SK-N-SH (cell line): ENCODE data around the gene IL2RA. TPM values are rescaled to one million over a fixed set of nuclear protein-coding genes. Genes with fewer than 3 reads are reported as not detected.

Experiments used
- CTCF ChIA-PET: fragments of 300-600, 350-600 bp; formaldehyde crosslinking; extraction: SDS; loops from one replicate; lab custom pipeline; 2021; lab: Yijun Ruan, JAX
- POLR2A ChIA-PET: fragments of 350-600 bp; sonication (Branson Sonifier 250); formaldehyde crosslinking; extraction: SDS; loops from one replicate; lab custom pipeline; 2020; ENCODE audit warnings: antibody characterized with exemption, inconsistent platforms; lab: Yijun Ruan, JAX
- DNase-seq: peaks from one replicate; pipeline ENCODE4 v3.0.0; 2012
- H2AFZ ChIP-seq: fragments of 200-600 bp; sonication (generic); 2 replicates; pipeline ENCODE4 v1.8.1; 2016; ENCODE audit warnings: antibody characterized with exemption, mild to moderate bottlenecking, low read depth
- H3F3A ChIP-seq: fragments of 200-600 bp; sonication (generic); replicated peaks from 2 replicates; pipeline ENCODE3; 2016; ENCODE audit warnings: antibody characterized with exemption, mild to moderate bottlenecking; ENCODE audit not compliant: insufficient read depth
- H3K27ac ChIP-seq, 2 experiments: fragments of 200-500 bp in 1 of 2; fragments of 200-600 bp in 1 of 2; sonication (Bioruptor generic) in 1 of 2; sonication (generic), shearing (Covaris generic) in 1 of 2; 2 replicates each; pipeline versions ENCODE4 v1.5.1 to v1.6.1; 2014 to 2016; ENCODE audit warnings: low read depth in 2 of 2, inconsistent platforms in 1 of 2, low read length in 1 of 2, mild to moderate bottlenecking in 1 of 2, mixed read lengths in 1 of 2
- H3K27me3 ChIP-seq: fragments of 200-600 bp; sonication (generic), shearing (Covaris generic); 2 replicates; pipeline ENCODE4 v1.6.1; 2016; ENCODE audit warnings: mixed run types; ENCODE audit not compliant: insufficient read depth
- H3K36me3 ChIP-seq, 2 experiments: fragments of 200-500 bp in 1 of 2; fragments of 200-600 bp in 1 of 2; sonication (Bioruptor generic) in 1 of 2; sonication (generic) in 1 of 2; replicated peaks in 1 of 2; 2 replicates each; pipeline versions ENCODE3 to v1.5.1; 2014 to 2016; ENCODE audit warnings: low read length in 1 of 2, mild to moderate bottlenecking in 1 of 2; ENCODE audit not compliant: insufficient read depth in 2 of 2, control insufficient read depth in 1 of 2
- H3K4me1 ChIP-seq, 2 experiments: fragments of 200-500 bp in 1 of 2; fragments of 200-600 bp in 1 of 2; sonication (Bioruptor generic) in 1 of 2; sonication (generic), shearing (Covaris generic) in 1 of 2; 2 replicates each; pipeline versions ENCODE4 v1.5.1 to v1.6.1; 2014 to 2016; ENCODE audit warnings: low read depth in 1 of 2, low read length in 1 of 2, mixed run types in 1 of 2; ENCODE audit not compliant: insufficient read depth in 2 of 2, control insufficient read depth in 1 of 2
- H3K4me2 ChIP-seq: fragments of 200-600 bp; sonication (generic), shearing (Covaris generic); 2 replicates; pipeline ENCODE4 v1.6.1; 2017; ENCODE audit warnings: mixed run types
- H3K4me3 ChIP-seq, 2 experiments: fragments of 200-500 bp in 1 of 2; fragments of 200-600 bp in 1 of 2; sonication (Bioruptor generic) in 1 of 2; sonication (generic), shearing (Covaris generic) in 1 of 2; 2 replicates each; pipeline versions ENCODE4 v1.5.1 to v1.8.1; 2014 to 2016; ENCODE audit warnings: low read depth in 2 of 2, inconsistent platforms in 1 of 2, low read length in 1 of 2, mild to moderate bottlenecking in 1 of 2, mixed read lengths in 1 of 2, moderate library complexity in 1 of 2
- H3K79me2 ChIP-seq: fragments of 200-600 bp; sonication (generic); 2 replicates; pipeline ENCODE4 v1.8.1; 2017; ENCODE audit warnings: mild to moderate bottlenecking; ENCODE audit not compliant: insufficient read depth
- H3K9ac ChIP-seq: fragments of 200-600 bp; sonication (generic); 2 replicates; pipeline ENCODE4 v1.6.1; 2017; ENCODE audit warnings: mixed run types
- H3K9me2 ChIP-seq: fragments of 200-600 bp; sonication (generic); 2 replicates; pipeline ENCODE4 v1.6.1; 2017; ENCODE audit warnings: mixed run types
- H3K9me3 ChIP-seq: fragments of 200-600 bp; sonication (generic); 2 replicates; pipeline ENCODE4 v1.6.1; 2017; ENCODE audit warnings: mixed run types, mild to moderate bottlenecking, moderate library complexity
- H4K20me1 ChIP-seq: fragments of 200-600 bp; sonication (generic); 2 replicates; pipeline ENCODE4 v1.6.1; 2017; ENCODE audit warnings: mild to moderate bottlenecking, mixed run types; ENCODE audit not compliant: insufficient read depth
- CTCF ChIP-seq: fragments of 200-600 bp; sonication (generic); IDR thresholded peaks from 2 replicates; pipeline ENCODE4 v1.6.1; 2017; ENCODE audit warnings: antibody characterized with exemption, mild to moderate bottlenecking, moderate library complexity
- ELF1 ChIP-seq: IDR thresholded peaks from 2 replicates; pipeline ENCODE4 v1.4.0; 2012
- EP300 ChIP-seq, 2 experiments: IDR thresholded peaks; 2 replicates each; pipeline versions ENCODE4 v1.4.0 to v1.6.1; 2012; ENCODE audit warnings: borderline replicate concordance in 1 of 2, low read depth in 1 of 2, low read length in 1 of 2
- EZH2phosphoT487 ChIP-seq: fragments of 200-600 bp; sonication (generic); IDR thresholded peaks from 2 replicates; pipeline ENCODE4 v1.6.1; 2017; ENCODE audit warnings: low read depth, mixed run types, mild to moderate bottlenecking, antibody characterized with exemption, moderate library complexity, borderline replicate concordance
- FOSL2 ChIP-seq: IDR thresholded peaks from 2 replicates; pipeline ENCODE4 v1.4.0; 2012; ENCODE audit warnings: low read depth, mild to moderate bottlenecking, moderate library complexity, borderline replicate concordance
- FOXJ3 ChIP-seq: sonication (generic); formaldehyde crosslinking; IDR thresholded peaks from 2 replicates; pipeline ENCODE4 v1.5.1; 2020; ENCODE audit warnings: mild to moderate bottlenecking, missing genetic modification reagents
- GABPA ChIP-seq: IDR thresholded peaks from 2 replicates; pipeline ENCODE4 v1.4.0; 2012; ENCODE audit warnings: low read depth, mild to moderate bottlenecking
- GATA2 ChIP-seq: sonication (generic); formaldehyde crosslinking; IDR thresholded peaks from 2 replicates; pipeline ENCODE4 v1.5.0; 2020; ENCODE audit warnings: mild to moderate bottlenecking, missing genetic modification reagents
- IRF3 ChIP-seq: fragments of 150-350 bp; IDR thresholded peaks from 2 replicates; pipeline ENCODE4 v1.6.1; 2016; ENCODE audit warnings: mild to moderate bottlenecking, low read depth, low read length
- JUND ChIP-seq: IDR thresholded peaks from 2 replicates; pipeline ENCODE4 v1.4.0; 2012
- MXI1 ChIP-seq: IDR thresholded peaks from 2 replicates; pipeline ENCODE4 v1.6.1; 2012; ENCODE audit warnings: mild to moderate bottlenecking, low read depth, low read length, improper control_type of control experiment
- NRF1 ChIP-seq: IDR thresholded peaks from 2 replicates; pipeline ENCODE4 v1.6.1; 2012; ENCODE audit warnings: low read depth, mild to moderate bottlenecking, low read length
- REST ChIP-seq: IDR thresholded peaks from 2 replicates; pipeline ENCODE4 v1.6.1; 2012; ENCODE audit warnings: mild to moderate bottlenecking, low read depth, low read length, moderate library complexity
- RXRA ChIP-seq: IDR thresholded peaks from 2 replicates; pipeline ENCODE4 v1.4.0; 2012; ENCODE audit warnings: low read depth, mild to moderate bottlenecking, borderline replicate concordance
- TAF1 ChIP-seq: IDR thresholded peaks from 2 replicates; pipeline ENCODE4 v1.6.1; 2012; ENCODE audit warnings: low read depth, mild to moderate bottlenecking, low read length, moderate library complexity, borderline replicate concordance
- TCF12 ChIP-seq: IDR thresholded peaks from 2 replicates; pipeline ENCODE4 v1.4.0; 2012
- TEAD4 ChIP-seq: IDR thresholded peaks from 2 replicates; pipeline ENCODE4 v1.4.0; 2012; ENCODE audit warnings: mild to moderate bottlenecking, borderline replicate concordance; ENCODE audit not compliant: insufficient read depth
- ZBTB33 ChIP-seq: IDR thresholded peaks from 2 replicates; pipeline ENCODE4 v1.4.0; 2012; ENCODE audit warnings: low read depth, borderline replicate concordance
- WGBS: methylation state at CpG from one replicate; pipeline ENCODE4 v1.1.6; 2017; ENCODE audit warnings: low lambda C conversion rate; 5-methylcytosine and 5-hydroxymethylcytosine counted together
- polyA plus RNA-seq, 3 experiments: library from polyadenylated mRNA; depleted of rRNA; stranded (reverse); fragments of >200 nt; gene quantifications; 2 replicates each; pipeline ENCODE4 v1.2.3, GENCODE V29; 2012

The IL2RA gene
- polyA plus RNA-seq, 1 of the 3 experiments (the other 2 are of a cell fraction), result not detected

GRCh38 chr10:6045314-6045848 is 16.8 kb downstream of the IL2RA start:
- Histone ChIP-seq H3K79me2 (no peaks in the 10 kb centered on the region), H3F3A (no peaks in the 10 kb centered on the region), H3K4me3 (no peak overlapping the region), H3K27me3 (peaks cover 48% of the 10 kb centered on the region; the same call in 1 of the 2 replicates), H3K9me2 (no peaks in the 10 kb centered on the region; the same call in 1 of the 2 replicates), H3K4me1 (no peaks in the 10 kb centered on the region), H3K27ac (no peak overlapping the region), H2AFZ (no peak overlapping the region), H3K36me3 (no peaks in the 10 kb centered on the region), H3K9me3 (no peaks in the 10 kb centered on the region), H4K20me1 (no peaks in the 10 kb centered on the region), H3K9ac (no peak overlapping the region), H3K4me2 (no peak overlapping the region)
- ChIA-PET POLR2A (no interaction called here), CTCF (interaction anchor here (0.7 kb wide), 1 partner anchor 42 kb away, joined by 3 read pairs; no protein-coding TSS in a partner anchor)
- WGBS, result 22% methylated on average over 8 of the region's 8 CpGs
- TF ChIP-seq IRF3 (no peak), CTCF (no peak), TCF12 (no peak), JUND (no peak), ZBTB33 (no peak), RXRA (no peak), EZH2phosphoT487 (no peak), TAF1 (no peak), EP300 (IDR thresholded peaks at IDR 0.05; ENCODE audit: borderline replicate concordance in 1 of 2, low read depth in 1 of 2, low read length in 1 of 2) (no peak), FOXJ3 (no peak), GABPA (no peak), GATA2 (CRISPR knock-in tag) (no peak), NRF1 (no peak), MXI1 (no peak), ELF1 (no peak), REST (no peak), TEAD4 (no peak), FOSL2 (no peak)
- DNase-seq, result no peak
